Measurements from ENCODE around the gene EGFR.

GRCh38 chr7:55048221-55048859 lies 29.5 kb downstream of the EGFR start:
- no peak for TF ChIP-seq CTCF (IDR thresholded peaks at IDR 0.05; ENCODE audit: extremely low read depth in 1 of 2, insufficient read depth in 1 of 2, low read depth in 1 of 2, low read length in 2 of 2)
- TF ChIP-seq GATA2 (IDR thresholded peaks at IDR 0.05; ENCODE audit: insufficient read depth, insufficient read length, low read depth, low read length), result no peak
- no peak for TF ChIP-seq POLR2AphosphoS5 (IDR thresholded peaks at IDR 0.05; ENCODE audit: insufficient read depth, low read depth, low read length)
- TF ChIP-seq MYC (IDR thresholded peaks at IDR 0.05; ENCODE audit: low read depth, low read length), result no peak
- no peak for TF ChIP-seq FOS (IDR thresholded peaks at IDR 0.05; ENCODE audit: borderline replicate concordance, insufficient read depth, low read length)

Measured in endothelial cell of umbilical vein (primary cell).